ENCODE data around the gene MZF1. TPM values are rescaled to one million over a fixed set of nuclear protein-coding genes. Genes with fewer than 3 reads are reported as not detected.

MZF1 gene
- total RNA-seq, 1 experiment from 2014 or later, result 20.3 TPM

GRCh38 chr19:58516964-58517833, 55.9 kb downstream of the MZF1 start:
- DNase-seq (ENCODE audit: low spot score), result no peak
- Histone ChIP-seq H3K4me3 (ENCODE audit: low read depth, low read length, poor library complexity, severe bottlenecking) (no peak overlapping the region), H3K4me1 (ENCODE audit: insufficient read depth, low read length, poor library complexity, severe bottlenecking) (peaks cover 24% of the 10 kb centered on the region), H3K36me3 (ENCODE audit: insufficient read depth, low read length, poor library complexity, severe bottlenecking) (peaks cover 11% of the 10 kb centered on the region), H3K27me3 (replicated peaks; ENCODE audit: insufficient read depth, low read depth, low read length, poor library complexity) (no peaks in the 10 kb centered on the region), H3K9me3 (ENCODE audit: low read depth, low read length, poor library complexity, severe bottlenecking) (no peaks in the 10 kb centered on the region), H3K27ac (ENCODE audit: low read depth, low read length, poor library complexity, severe bottlenecking) (no peak overlapping the region)
- intact Hi-C loops (cut with micrococcal nuclease; ENCODE audit: unreplicated experiment), result no loop called here
- TF ChIP-seq, protein P1, sequence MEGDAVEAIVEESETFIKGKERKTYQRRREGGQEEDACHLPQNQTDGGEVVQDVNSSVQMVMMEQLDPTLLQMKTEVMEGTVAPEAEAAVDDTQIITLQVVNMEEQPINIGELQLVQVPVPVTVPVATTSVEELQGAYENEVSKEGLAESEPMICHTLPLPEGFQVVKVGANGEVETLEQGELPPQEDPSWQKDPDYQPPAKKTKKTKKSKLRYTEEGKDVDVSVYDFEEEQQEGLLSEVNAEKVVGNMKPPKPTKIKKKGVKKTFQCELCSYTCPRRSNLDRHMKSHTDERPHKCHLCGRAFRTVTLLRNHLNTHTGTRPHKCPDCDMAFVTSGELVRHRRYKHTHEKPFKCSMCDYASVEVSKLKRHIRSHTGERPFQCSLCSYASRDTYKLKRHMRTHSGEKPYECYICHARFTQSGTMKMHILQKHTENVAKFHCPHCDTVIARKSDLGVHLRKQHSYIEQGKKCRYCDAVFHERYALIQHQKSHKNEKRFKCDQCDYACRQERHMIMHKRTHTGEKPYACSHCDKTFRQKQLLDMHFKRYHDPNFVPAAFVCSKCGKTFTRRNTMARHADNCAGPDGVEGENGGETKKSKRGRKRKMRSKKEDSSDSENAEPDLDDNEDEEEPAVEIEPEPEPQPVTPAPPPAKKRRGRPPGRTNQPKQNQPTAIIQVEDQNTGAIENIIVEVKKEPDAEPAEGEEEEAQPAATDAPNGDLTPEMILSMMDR (conservative IDR thresholded peaks at IDR 0.05; ENCODE audit: low read depth, low read length), result peak; percentile 31
- TF ChIP-seq EZH2 (IDR thresholded peaks at IDR 0.05; ENCODE audit: borderline replicate concordance, low read depth, low read length, poor library complexity, severe bottlenecking), result no peak
- BruUV-seq (replicated peaks), result no TSS peak
- CTCF ChIA-PET, result interaction anchor here (1.2 kb wide), 1 partner anchor 27 kb away, joined by 3 read pairs; the partner anchor contains the start of gene TRIM28
- POLR2A ChIA-PET (ENCODE audit: low non-redundant PET), result no interaction called here

GRCh38 chr19:58516246-58516836, 56.8 kb downstream of the MZF1 start:
- CTCF ChIA-PET, result no interaction called here

DNA sequence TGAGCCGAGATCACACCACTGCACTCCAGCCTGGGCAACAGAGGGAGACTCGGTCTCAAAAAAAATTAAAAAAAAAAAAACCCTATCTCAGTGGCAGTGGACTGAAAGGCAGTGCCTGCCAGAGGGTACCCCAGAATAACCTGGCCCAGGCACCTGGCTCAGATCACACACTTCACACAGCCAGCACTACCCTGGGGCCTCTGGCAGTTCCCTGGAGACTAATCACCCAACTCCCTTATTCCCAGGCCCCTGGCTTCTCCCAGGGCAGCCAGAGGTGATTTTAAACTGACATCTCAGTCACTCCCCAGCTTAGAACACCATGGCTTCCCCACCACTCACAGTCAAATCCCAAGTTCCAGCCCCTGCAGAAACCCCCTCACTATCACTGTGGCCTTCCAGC, 57.9 kb downstream of the MZF1 start:
- H3K4me3 ChIP-seq (ENCODE audit: low read depth, low read length, poor library complexity, severe bottlenecking), result no peak overlapping the region
- no peak for DNase-seq (ENCODE audit: low spot score)
- ChIA-PET CTCF (interaction anchor here (0.7 kb wide), 1 partner anchor 29 kb away, joined by 6 read pairs; no protein-coding TSS in a partner anchor), POLR2A (ENCODE audit: low non-redundant PET) (no interaction called here)
- TF ChIP-seq, protein P1 (conservative IDR thresholded peaks at IDR 0.05; ENCODE audit: low read depth, low read length), result no peak
- TF ChIP-seq EZH2 (IDR thresholded peaks at IDR 0.05; ENCODE audit: borderline replicate concordance, low read depth, low read length, poor library complexity, severe bottlenecking), result no peak
- H3K27me3 ChIP-seq (replicated peaks; ENCODE audit: insufficient read depth, low read depth, low read length, poor library complexity), result no peaks in the 10 kb centered on the region
- intact Hi-C loops (cut with micrococcal nuclease; ENCODE audit: unreplicated experiment), result no loop called here
- peak overlapping the region; percentile 58 for H3K27ac ChIP-seq (ENCODE audit: low read depth, low read length, poor library complexity, severe bottlenecking)
- no peaks in the 10 kb centered on the region for H3K9me3 ChIP-seq (ENCODE audit: low read depth, low read length, poor library complexity, severe bottlenecking)
- BruUV-seq (replicated peaks), result TSS peak; percentile 47
- peaks cover 24% of the 10 kb centered on the region for H3K4me1 ChIP-seq (ENCODE audit: insufficient read depth, low read length, poor library complexity, severe bottlenecking)
- peaks cover 11% of the 10 kb centered on the region for H3K36me3 ChIP-seq (ENCODE audit: insufficient read depth, low read length, poor library complexity, severe bottlenecking)

More at GRCh38 chr19:58516246-58516836, 56.8 kb downstream of the MZF1 start:
- peaks cover 24% of the 10 kb centered on the region for H3K4me1 ChIP-seq (ENCODE audit: insufficient read depth, low read length, poor library complexity, severe bottlenecking)
- intact Hi-C loops (cut with micrococcal nuclease; ENCODE audit: unreplicated experiment), result no loop called here
- peak overlapping the region; percentile 58 for H3K27ac ChIP-seq (ENCODE audit: low read depth, low read length, poor library complexity, severe bottlenecking)
- H3K4me3 ChIP-seq (ENCODE audit: low read depth, low read length, poor library complexity, severe bottlenecking), result no peak overlapping the region
- POLR2A ChIA-PET (ENCODE audit: low non-redundant PET), result no interaction called here
- H3K27me3 ChIP-seq (replicated peaks; ENCODE audit: insufficient read depth, low read depth, low read length, poor library complexity), result no peaks in the 10 kb centered on the region
- H3K9me3 ChIP-seq (ENCODE audit: low read depth, low read length, poor library complexity, severe bottlenecking), result no peaks in the 10 kb centered on the region
- DNase-seq (ENCODE audit: low spot score), result no peak
- peaks cover 11% of the 10 kb centered on the region for H3K36me3 ChIP-seq (ENCODE audit: insufficient read depth, low read length, poor library complexity, severe bottlenecking)
- no TSS peak for BruUV-seq (replicated peaks)
- TF ChIP-seq, protein P1 (conservative IDR thresholded peaks at IDR 0.05; ENCODE audit: low read depth, low read length), result no peak
- no peak for TF ChIP-seq EZH2 (IDR thresholded peaks at IDR 0.05; ENCODE audit: borderline replicate concordance, low read depth, low read length, poor library complexity, severe bottlenecking)
